ENCODE results near the gene UFC1. TPM values are rescaled to one million over a fixed set of nuclear protein-coding genes. Genes with fewer than 3 reads are reported as not detected.

The UFC1 gene
- total RNA-seq, 1 donor from 2014 or later: 59.6 TPM

- peak; percentile 60 for TF ChIP-seq CTCF (IDR thresholded peaks at IDR 0.05; ENCODE audit: insufficient read depth, low read length, poor library complexity, severe bottlenecking)
- no peak overlapping the region for H3K4me3 ChIP-seq (ENCODE audit: low read depth, low read length)
- no peaks in the 10 kb centered on the region for H3K36me3 ChIP-seq (ENCODE audit: control insufficient read depth, insufficient read depth, low read length)
- no peak for DNase-seq (ENCODE audit: low read depth)
- H3K27me3 ChIP-seq (ENCODE audit: control insufficient read depth, insufficient read depth, low read length): no peaks in the 10 kb centered on the region
These were observed 14.0 kb upstream of the UFC1 start for GRCh38 chr1:161139766-161140165.

- no peak overlapping the region for H3K4me3 ChIP-seq (ENCODE audit: low read depth, low read length)
- H3K27me3 ChIP-seq (ENCODE audit: control insufficient read depth, insufficient read depth, low read length): no peaks in the 10 kb centered on the region
- no peak for TF ChIP-seq CTCF (IDR thresholded peaks at IDR 0.05; ENCODE audit: insufficient read depth, low read length, poor library complexity, severe bottlenecking)
- no peak for DNase-seq (ENCODE audit: low read depth)
- H3K36me3 ChIP-seq (ENCODE audit: control insufficient read depth, insufficient read depth, low read length): no peaks in the 10 kb centered on the region
These were observed 12.9 kb upstream of the UFC1 start for GRCh38 chr1:161140755-161141400.

- no peak for TF ChIP-seq CTCF (IDR thresholded peaks at IDR 0.05; ENCODE audit: insufficient read depth, low read length, poor library complexity, severe bottlenecking)
- H3K27me3 ChIP-seq (ENCODE audit: control insufficient read depth, insufficient read depth, low read length): no peaks in the 10 kb centered on the region
- H3K36me3 ChIP-seq (ENCODE audit: control insufficient read depth, insufficient read depth, low read length): no peaks in the 10 kb centered on the region
- DNase-seq (ENCODE audit: low read depth): no peak
- no peak overlapping the region for H3K4me3 ChIP-seq (ENCODE audit: low read depth, low read length)
These were observed 7.9 kb upstream of the UFC1 start for GRCh38 chr1:161145832-161146231.

GRCh38 chr1:161153176-161153575 is 602 bp upstream of the UFC1 start:
- Histone ChIP-seq H3K27me3 (ENCODE audit: control insufficient read depth, insufficient read depth, low read length) (no peaks in the 10 kb centered on the region), H3K36me3 (ENCODE audit: control insufficient read depth, insufficient read depth, low read length) (peaks cover 1% of the 10 kb centered on the region), H3K4me3 (ENCODE audit: low read depth, low read length) (peak overlapping the region; percentile 83)
- DNase-seq (ENCODE audit: low read depth): no peak
- TF ChIP-seq CTCF (IDR thresholded peaks at IDR 0.05; ENCODE audit: insufficient read depth, low read length, poor library complexity, severe bottlenecking): no peak

GRCh38 chr1:161157867-161158266 is 4.1 kb downstream of the UFC1 start:
- DNase-seq (ENCODE audit: low read depth): no peak
- peaks cover 1% of the 10 kb centered on the region for H3K36me3 ChIP-seq (ENCODE audit: control insufficient read depth, insufficient read depth, low read length)
- H3K4me3 ChIP-seq (ENCODE audit: low read depth, low read length): no peak overlapping the region
- no peak for TF ChIP-seq CTCF (IDR thresholded peaks at IDR 0.05; ENCODE audit: insufficient read depth, low read length, poor library complexity, severe bottlenecking)
- no peaks in the 10 kb centered on the region for H3K27me3 ChIP-seq (ENCODE audit: control insufficient read depth, insufficient read depth, low read length)
